Testis (tissue), 3 donors: ENCODE results near the gene TBATA. TPM values are rescaled to one million over a fixed set of nuclear protein-coding genes. Genes with fewer than 3 reads are reported as not detected.

Experiments
- DNase-seq: peaks from one replicate; pipeline ENCODE4 v3.0.0-alpha.2; 2019
- H3K27ac ChIP-seq, 2 donors: fragments of 200-600 bp; sonication (generic); one replicate each; pipeline ENCODE4 v1.5.1; 2019
- H3K27me3 ChIP-seq: fragments of 200-600 bp; sonication (generic); one replicate; pipeline ENCODE4 v1.5.1; 2019
- H3K36me3 ChIP-seq: fragments of 200-600 bp; sonication (generic); one replicate; pipeline ENCODE4 v1.5.1; 2017; ENCODE audit warnings: low read depth; ENCODE audit errors: missing control alignments
- H3K4me1 ChIP-seq: fragments of 200-600 bp; sonication (generic); one replicate; pipeline ENCODE4 v1.5.1; 2019
- H3K4me3 ChIP-seq, 2 donors: fragments of 200-600 bp; sonication (generic); one replicate each; pipeline ENCODE4 v1.5.1; 2017 to 2019
- H3K9me3 ChIP-seq: fragments of 200-600 bp; sonication (generic); one replicate; pipeline ENCODE4 v1.5.1; 2017
- POLR2A ChIP-seq: fragments of 450-650 bp; IDR thresholded peaks from one replicate; pipeline ENCODE4 v1.6.1; 2017; ENCODE audit warnings: antibody characterized with exemption, mild to moderate bottlenecking, moderate library complexity
- WGBS, 2 donors: methylation state at CpG; one replicate each; pipeline ENCODE4 v1.1.5; 2018; 5-methylcytosine and 5-hydroxymethylcytosine counted together
- intact Hi-C: fragments of 100-400 bp; cut with DNase I; formaldehyde crosslinking; loops from one replicate; pipeline ENCODE4 v1.15.1; 2023; ENCODE audit warnings: low total_unique reads
- polyA plus RNA-seq: library from polyadenylated mRNA; stranded (reverse); fragments of 350-450 nt; fragmentation: Illumina TruSeq; extraction: RNeasy Lipid Tissue Mini Kit (QIAGEN cat#74804); gene quantifications from one replicate; pipeline ENCODE4 v1.2.3, GENCODE V29; 2014; ENCODE audit warnings: low read depth, low replicate concordance; ENCODE audit not compliant: insufficient read depth
- total RNA-seq, 2 donors: library from RNA; depleted of rRNA; stranded (reverse); fragments of >200 nt; gene quantifications; one replicate each; pipeline ENCODE4 v1.2.3, GENCODE V29; 2016
- TF ChIP-seq, protein P1 (sequence below), 3 experiments: fragments of 450-650 bp in 2 of 3; fragments of 200-600 bp in 1 of 3; sonication (generic) in 1 of 3; IDR thresholded peaks; one replicate each; pipeline ENCODE4 v1.5.1; 2016 to 2019; ENCODE audit warnings: antibody characterized with exemption in 3 of 3, mild to moderate bottlenecking in 2 of 3, moderate library complexity in 1 of 3

The TBATA gene
- total and polyA plus RNA-seq, 3 donors from 2014 or later, result 8.4 to 34.6 (median 19.1) TPM

DNA sequence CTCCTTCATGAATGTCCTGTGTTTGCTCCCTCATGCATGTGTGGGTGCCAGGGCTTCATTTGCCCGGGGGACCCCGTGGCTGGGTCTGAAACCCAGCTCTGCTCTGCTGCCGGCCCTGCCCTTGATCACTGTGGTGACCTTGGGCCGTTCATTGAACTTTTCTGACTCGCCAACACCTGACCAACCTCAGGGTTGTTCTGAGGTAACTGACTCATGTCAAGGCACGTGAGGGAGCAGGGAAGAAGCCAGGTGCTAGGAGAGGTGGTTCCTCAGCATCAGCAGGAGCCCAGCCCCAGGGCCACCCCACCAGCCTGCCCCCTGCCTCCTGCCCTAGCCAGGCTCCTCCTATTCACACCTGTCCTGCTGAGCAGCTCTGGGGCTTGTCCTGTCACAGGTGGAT lies 47.9 kb downstream of the TBATA start:
- TF ChIP-seq POLR2A, result no peak
- TF ChIP-seq, protein P1, sequence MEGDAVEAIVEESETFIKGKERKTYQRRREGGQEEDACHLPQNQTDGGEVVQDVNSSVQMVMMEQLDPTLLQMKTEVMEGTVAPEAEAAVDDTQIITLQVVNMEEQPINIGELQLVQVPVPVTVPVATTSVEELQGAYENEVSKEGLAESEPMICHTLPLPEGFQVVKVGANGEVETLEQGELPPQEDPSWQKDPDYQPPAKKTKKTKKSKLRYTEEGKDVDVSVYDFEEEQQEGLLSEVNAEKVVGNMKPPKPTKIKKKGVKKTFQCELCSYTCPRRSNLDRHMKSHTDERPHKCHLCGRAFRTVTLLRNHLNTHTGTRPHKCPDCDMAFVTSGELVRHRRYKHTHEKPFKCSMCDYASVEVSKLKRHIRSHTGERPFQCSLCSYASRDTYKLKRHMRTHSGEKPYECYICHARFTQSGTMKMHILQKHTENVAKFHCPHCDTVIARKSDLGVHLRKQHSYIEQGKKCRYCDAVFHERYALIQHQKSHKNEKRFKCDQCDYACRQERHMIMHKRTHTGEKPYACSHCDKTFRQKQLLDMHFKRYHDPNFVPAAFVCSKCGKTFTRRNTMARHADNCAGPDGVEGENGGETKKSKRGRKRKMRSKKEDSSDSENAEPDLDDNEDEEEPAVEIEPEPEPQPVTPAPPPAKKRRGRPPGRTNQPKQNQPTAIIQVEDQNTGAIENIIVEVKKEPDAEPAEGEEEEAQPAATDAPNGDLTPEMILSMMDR (IDR thresholded peaks at IDR 0.05), result no peak

GRCh38 chr10:70736525-70736924 lies 48.7 kb downstream of the TBATA start:
- no peak for DNase-seq
- Histone ChIP-seq H3K36me3 (no peaks in the 10 kb centered on the region), H3K4me1 (no peaks in the 10 kb centered on the region), H3K27me3 (no peaks in the 10 kb centered on the region), H3K9me3 (no peaks in the 10 kb centered on the region), H3K27ac (no peak overlapping the region), H3K4me3 (no peak overlapping the region)
- intact Hi-C loops, result no loop called here
- 94 to 100% methylated on average over 2 to 3 of the region's 3 CpGs for WGBS, 2 donors
- TF ChIP-seq, protein P1 (IDR thresholded peaks at IDR 0.05), result no peak
- TF ChIP-seq POLR2A, result no peak

More for the DNA sequence above, 47.9 kb downstream of the TBATA start:
- Histone ChIP-seq H3K36me3 (no peaks in the 10 kb centered on the region), H3K27ac (no peak overlapping the region), H3K27me3 (no peaks in the 10 kb centered on the region), H3K4me1 (no peaks in the 10 kb centered on the region), H3K9me3 (no peaks in the 10 kb centered on the region), H3K4me3 (no peak overlapping the region)
- intact Hi-C loops, result no loop called here
- WGBS, 2 donors, result 86% methylated on average over 5 to 6 of the region's 6 CpGs
- DNase-seq, result no peak

GRCh38 chr10:70735161-70735560 lies 50.0 kb downstream of the TBATA start:
- Histone ChIP-seq H3K36me3 (no peaks in the 10 kb centered on the region), H3K4me3 (no peak overlapping the region), H3K4me1 (no peaks in the 10 kb centered on the region), H3K27me3 (no peaks in the 10 kb centered on the region), H3K9me3 (no peaks in the 10 kb centered on the region), H3K27ac (no peak overlapping the region)
- intact Hi-C loops, result no loop called here
- no peak for TF ChIP-seq POLR2A
- TF ChIP-seq, protein P1 (IDR thresholded peaks at IDR 0.05), result no peak
- WGBS, 2 donors, result 92 to 100% methylated on average over 3 of the region's 3 CpGs
- no peak for DNase-seq

DNA sequence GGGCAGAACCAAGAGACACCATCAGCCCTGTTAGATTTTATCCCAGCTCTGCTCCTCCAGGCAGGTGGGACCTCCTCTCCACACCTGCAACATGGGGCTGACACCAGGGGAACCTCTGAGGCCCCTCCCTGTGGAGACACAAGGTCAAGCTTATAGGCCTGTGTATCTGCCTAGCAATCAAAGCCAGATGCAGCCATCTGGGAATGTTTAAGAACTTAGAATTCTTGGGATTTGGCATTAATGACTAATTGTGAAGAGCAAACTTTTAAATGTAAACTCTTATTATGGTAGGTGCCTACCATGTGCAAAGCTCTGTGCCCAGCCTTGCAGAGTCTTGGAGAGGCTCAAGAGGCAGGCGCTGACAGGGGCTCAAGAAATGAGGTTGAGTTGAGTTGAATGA lies 52.1 kb downstream of the TBATA start:
- H3K27ac ChIP-seq, result no peak overlapping the region
- H3K4me3 ChIP-seq, result no peak overlapping the region
- H3K27me3 ChIP-seq, result no peaks in the 10 kb centered on the region
- intact Hi-C loops, result no loop called here
- 71 to 100% methylated on average over 1 of the region's 1 CpG for WGBS, 2 donors
- no peaks in the 10 kb centered on the region for H3K36me3 ChIP-seq
- H3K4me1 ChIP-seq, result no peaks in the 10 kb centered on the region
- H3K9me3 ChIP-seq, result no peaks in the 10 kb centered on the region
- no peak for DNase-seq
- TF ChIP-seq POLR2A, result no peak
- TF ChIP-seq, protein P1 (IDR thresholded peaks at IDR 0.05), result no peak

DNA sequence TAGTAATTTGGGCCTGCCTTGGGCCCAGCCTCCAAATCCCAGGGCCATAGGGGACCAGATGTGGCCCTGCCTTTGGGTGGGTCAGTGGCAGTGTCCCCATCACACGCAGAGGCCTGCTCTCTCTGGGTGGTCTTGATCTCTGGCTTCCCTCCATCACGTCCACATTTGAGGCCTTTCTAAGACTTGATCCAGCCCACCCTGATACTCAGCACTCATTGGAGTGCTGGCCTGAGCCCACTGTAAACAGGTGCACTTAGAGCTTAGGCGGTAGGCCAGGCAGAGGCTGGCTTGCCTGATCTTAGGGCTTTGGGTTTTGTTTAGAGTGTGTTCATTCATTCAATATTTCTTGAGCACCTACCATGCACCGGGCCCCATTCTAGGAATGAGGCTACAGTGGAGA lies 52.6 kb downstream of the TBATA start:
- no peak for DNase-seq
- no peaks in the 10 kb centered on the region for H3K4me1 ChIP-seq
- H3K9me3 ChIP-seq, result no peaks in the 10 kb centered on the region
- no peak for TF ChIP-seq POLR2A
- TF ChIP-seq, protein P1 (IDR thresholded peaks at IDR 0.05), result no peak
- WGBS, 2 donors, result 88 to 100% methylated on average over 1 to 4 of the region's 4 CpGs
- H3K4me3 ChIP-seq, result no peak overlapping the region
- no peak overlapping the region for H3K27ac ChIP-seq
- intact Hi-C loops, result no loop called here
- no peaks in the 10 kb centered on the region for H3K36me3 ChIP-seq
- no peaks in the 10 kb centered on the region for H3K27me3 ChIP-seq
